ENCODE data around the gene CROCC2. TPM values are rescaled to one million over a fixed set of nuclear protein-coding genes. Genes with fewer than 3 reads are reported as not detected.

CROCC2 gene
- total and polyA plus RNA-seq, 10 of the 15 experiments (the other 5 are each of a cell fraction or from before 2014, with no cell fraction given): not detected

DNA sequence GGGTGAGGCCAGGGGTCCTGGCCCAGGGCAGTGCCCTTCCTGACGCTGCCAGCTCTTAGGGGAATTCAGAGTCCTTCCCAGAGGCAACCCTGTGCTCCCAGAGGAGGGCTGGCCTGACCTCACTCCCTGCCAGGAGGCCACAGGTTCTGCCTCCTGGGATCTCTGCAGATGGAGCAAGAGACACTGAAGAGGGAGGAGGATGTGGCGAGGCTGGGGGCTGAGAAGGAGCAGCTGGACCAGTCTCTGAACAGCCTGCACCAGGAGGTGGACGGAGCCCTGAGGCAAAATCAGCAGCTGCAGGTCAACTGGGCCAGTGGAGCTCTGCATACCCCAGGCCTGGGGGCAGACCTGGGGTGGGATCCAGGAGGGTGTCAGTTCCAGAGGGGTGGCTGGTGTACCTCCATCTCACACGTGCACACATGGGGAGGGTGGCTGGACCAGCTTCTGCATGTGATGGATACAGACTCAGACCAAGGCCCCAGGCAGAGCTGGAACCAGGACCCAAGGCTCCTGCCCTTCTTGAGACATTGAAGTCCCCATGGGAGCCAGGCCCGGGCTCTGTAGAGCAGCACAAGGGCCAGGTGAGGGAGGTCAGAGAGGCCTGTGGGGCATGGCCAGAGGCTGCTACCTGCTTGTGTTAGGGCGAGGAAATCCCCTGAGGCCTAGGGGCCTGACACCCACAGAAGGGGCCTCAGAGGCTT lies 82.6 kb downstream of the CROCC2 start:
- Histone ChIP-seq H3K79me2 (ENCODE audit: control insufficient read depth, insufficient read depth, low read length) (no peaks in the 10 kb centered on the region), H3K36me3 (ENCODE audit: control insufficient read depth in 2 of 2, insufficient read depth in 2 of 2, low read length in 1 of 2) (no peaks in the 10 kb centered on the region), H3K4me2 (ENCODE audit: control insufficient read depth, insufficient read depth) (no peak overlapping the region), H3K27me3 (replicated peaks in 1 of 2; ENCODE audit: control insufficient read depth in 2 of 2, insufficient read depth in 2 of 2, low read length in 1 of 2) (no peaks in the 10 kb centered on the region), H3K27ac (ENCODE audit: control insufficient read depth, insufficient read depth) (no peak overlapping the region), H3K9ac (ENCODE audit: control insufficient read depth, insufficient read depth, low read length) (no peak overlapping the region), H3K4me1 (ENCODE audit: control insufficient read depth, insufficient read depth, low read length) (peaks cover 13% of the 10 kb centered on the region), H2AFZ (ENCODE audit: control insufficient read depth, low read depth, low read length) (no peak overlapping the region), H3K9me3 (replicated peaks; ENCODE audit: control insufficient read depth, insufficient read depth, low read length) (no peaks in the 10 kb centered on the region), H4K20me1 (ENCODE audit: control insufficient read depth, insufficient read depth) (no peaks in the 10 kb centered on the region), H3K4me3 (no peak overlapping the region)
- FAIRE-seq: no peak
- in situ Hi-C loops (cut with MboI) (no loop called here), intact Hi-C loops (cut with micrococcal nuclease; ENCODE audit: unreplicated experiment) (loop anchor here (2.0 kb wide), 1 partner anchor 74 kb away; no protein-coding TSS in a partner anchor)
- ChIA-PET RAD21 (ENCODE audit: unreplicated experiment) (no interaction called here), SMC1A (ENCODE audit: uncharacterized antibody, unreplicated experiment) (no interaction called here), POLR2A (no interaction called here), CTCF (interaction anchor here (0.6 to 0.9 kb wide), 2 partner anchors 17 to 137 kb away, joined by 3 read pairs; no protein-coding TSS in a partner anchor)
- ATAC-seq: no peak
- no peak for TF ChIP-seq BHLHE40 (IDR thresholded peaks at IDR 0.05; ENCODE audit: borderline replicate concordance in 1 of 2, low read depth in 2 of 2, low read length in 1 of 2)
- BruUV-seq (replicated peaks): no TSS peak
- WGBS (ENCODE audit: insufficient coverage, insufficient replicate concordance, low lambda C conversion rate, missing lambda C conversion rate): 27% methylated on average over 6 of the region's 6 CpGs
- no peak for DNase-seq (ENCODE audit: low read depth, low spot score)

GRCh38 chr2:240989451-240990265 lies 83.5 kb downstream of the CROCC2 start:
- POLR2A ChIA-PET: no interaction called here
- WGBS (ENCODE audit: insufficient coverage, insufficient replicate concordance, low lambda C conversion rate, missing lambda C conversion rate): 44% methylated on average over 17 of the region's 17 CpGs
- CTCF ChIA-PET: no interaction called here
- no peak for FAIRE-seq
- H3K27ac ChIP-seq (ENCODE audit: control insufficient read depth, insufficient read depth): no peak overlapping the region
- no peak overlapping the region for H2AFZ ChIP-seq (ENCODE audit: control insufficient read depth, low read depth, low read length)
- no peaks in the 10 kb centered on the region for H3K36me3 ChIP-seq (ENCODE audit: control insufficient read depth in 2 of 2, insufficient read depth in 2 of 2, low read length in 1 of 2)
- no peak overlapping the region for H3K4me3 ChIP-seq
- in situ Hi-C loops (cut with MboI): no loop called here
- no peak for DNase-seq (ENCODE audit: low read depth, low spot score)
- no peaks in the 10 kb centered on the region for H3K9me3 ChIP-seq (replicated peaks; ENCODE audit: control insufficient read depth, insufficient read depth, low read length)
- BruUV-seq (replicated peaks): no TSS peak
- H3K79me2 ChIP-seq (ENCODE audit: control insufficient read depth, insufficient read depth, low read length): no peaks in the 10 kb centered on the region
- peak; percentile 88 for ATAC-seq
- no peaks in the 10 kb centered on the region for H3K27me3 ChIP-seq (replicated peaks in 1 of 2; ENCODE audit: control insufficient read depth in 2 of 2, insufficient read depth in 2 of 2, low read length in 1 of 2)
- RAD21 ChIA-PET (ENCODE audit: unreplicated experiment): no interaction called here
- intact Hi-C loops (cut with micrococcal nuclease; ENCODE audit: unreplicated experiment): loop anchor here (2.0 kb wide), 1 partner anchor 75 kb away; no protein-coding TSS in a partner anchor
- SMC1A ChIA-PET (ENCODE audit: uncharacterized antibody, unreplicated experiment): no interaction called here
- peaks cover 13% of the 10 kb centered on the region for H3K4me1 ChIP-seq (ENCODE audit: control insufficient read depth, insufficient read depth, low read length)
- H3K4me2 ChIP-seq (ENCODE audit: control insufficient read depth, insufficient read depth): no peak overlapping the region
- no peaks in the 10 kb centered on the region for H4K20me1 ChIP-seq (ENCODE audit: control insufficient read depth, insufficient read depth)
- no peak overlapping the region for H3K9ac ChIP-seq (ENCODE audit: control insufficient read depth, insufficient read depth, low read length)
- TF ChIP-seq SMC3 (IDR thresholded peaks at IDR 0.05; ENCODE audit: borderline replicate concordance, low read length) (peak; percentile 35; the same call in 1 of the 2 replicates), RAD21 (IDR thresholded peaks at IDR 0.05; ENCODE audit: insufficient read depth, low read depth, low read length) (0 out of 2 replicates have a peak, but pooled peaks have one; percentile 7), IKZF1 (conservative IDR thresholded peaks at IDR 0.05) (0 out of 2 replicates have a peak, but pooled peaks have one; percentile 23), KDM1A (IDR thresholded peaks at IDR 0.05; ENCODE audit: borderline replicate concordance) (no peak), NR2C2 (IDR thresholded peaks at IDR 0.05; ENCODE audit: borderline replicate concordance, control insufficient read depth, insufficient read length, low read depth) (no peak), RFX5 (IDR thresholded peaks at IDR 0.05; ENCODE audit: low read depth, low read length) (no peak), POLR2A (IDR thresholded peaks at IDR 0.05; ENCODE audit: low read depth, low read length) (no peak), HSF1 (IDR thresholded peaks at IDR 0.05; ENCODE audit: low read depth, low read length) (no peak), ESRRA (IDR thresholded peaks at IDR 0.05; ENCODE audit: low read length) (no peak)
- TF ChIP-seq, protein P1, sequence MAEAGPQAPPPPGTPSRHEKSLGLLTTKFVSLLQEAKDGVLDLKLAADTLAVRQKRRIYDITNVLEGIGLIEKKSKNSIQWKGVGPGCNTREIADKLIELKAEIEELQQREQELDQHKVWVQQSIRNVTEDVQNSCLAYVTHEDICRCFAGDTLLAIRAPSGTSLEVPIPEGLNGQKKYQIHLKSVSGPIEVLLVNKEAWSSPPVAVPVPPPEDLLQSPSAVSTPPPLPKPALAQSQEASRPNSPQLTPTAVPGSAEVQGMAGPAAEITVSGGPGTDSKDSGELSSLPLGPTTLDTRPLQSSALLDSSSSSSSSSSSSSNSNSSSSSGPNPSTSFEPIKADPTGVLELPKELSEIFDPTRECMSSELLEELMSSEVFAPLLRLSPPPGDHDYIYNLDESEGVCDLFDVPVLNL (IDR thresholded peaks at IDR 0.05; ENCODE audit: low read depth, low read length): no peak
- TF ChIP-seq, protein P2, sequence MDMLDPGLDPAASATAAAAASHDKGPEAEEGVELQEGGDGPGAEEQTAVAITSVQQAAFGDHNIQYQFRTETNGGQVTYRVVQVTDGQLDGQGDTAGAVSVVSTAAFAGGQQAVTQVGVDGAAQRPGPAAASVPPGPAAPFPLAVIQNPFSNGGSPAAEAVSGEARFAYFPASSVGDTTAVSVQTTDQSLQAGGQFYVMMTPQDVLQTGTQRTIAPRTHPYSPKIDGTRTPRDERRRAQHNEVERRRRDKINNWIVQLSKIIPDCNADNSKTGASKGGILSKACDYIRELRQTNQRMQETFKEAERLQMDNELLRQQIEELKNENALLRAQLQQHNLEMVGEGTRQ (IDR thresholded peaks at IDR 0.05; ENCODE audit: borderline replicate concordance, low read depth, low read length): no peak

Data from GM12878 (cell line).